ENCODE data around the gene SEMA4G. TPM values are rescaled to one million over a fixed set of nuclear protein-coding genes. Genes with fewer than 3 reads are reported as not detected.

The SEMA4G gene
- total RNA-seq, 1 experiment from 2014 or later: 4.7 TPM

DNA sequence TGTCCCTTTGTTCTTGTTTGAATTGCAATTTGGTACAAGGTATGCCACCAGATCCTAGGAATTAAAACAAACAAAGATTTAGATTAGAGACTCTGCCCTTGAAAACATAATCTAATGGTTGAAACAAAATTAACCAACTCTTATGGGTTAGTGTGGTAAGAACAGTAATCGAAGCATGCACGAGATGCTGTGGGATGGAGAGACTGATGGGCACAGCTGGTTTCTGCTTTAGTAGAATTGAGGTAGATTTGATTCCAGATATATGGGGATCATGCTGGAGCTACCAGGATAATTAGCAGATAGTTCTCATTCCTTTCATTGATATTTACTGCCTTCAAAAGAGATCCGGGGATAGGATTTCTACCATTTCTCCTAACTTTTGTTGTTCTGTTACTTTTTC is 20.4 kb upstream of the SEMA4G start:
- BruUV-seq (replicated peaks): no TSS peak
- POLR2A ChIA-PET: no interaction called here
- no peak overlapping the region for H3K4me3 ChIP-seq (ENCODE audit: low read depth in 2 of 2, low read length in 2 of 2)
- ATAC-seq: no peak
- H3K36me3 ChIP-seq (ENCODE audit: control insufficient read depth, insufficient read depth, low read length): peaks cover 55% of the 10 kb centered on the region
- CTCF ChIA-PET: no interaction called here
- no peak for DNase-seq (ENCODE audit: low read depth, low spot score)
- H3K4me1 ChIP-seq (ENCODE audit: control insufficient read depth, insufficient read depth, low read length): no peaks in the 10 kb centered on the region
- in situ Hi-C loops (cut with HindIII; ENCODE audit: low pct_unique_long_range_greater_than_20kb, low sequenced_read_pairs): no loop called here
- TF ChIP-seq CTCF (IDR thresholded peaks at IDR 0.05) (no peak), POLR2AphosphoS5 (IDR thresholded peaks at IDR 0.05; ENCODE audit: low read depth, low read length) (no peak)
- H3K9me3 ChIP-seq (ENCODE audit: control insufficient read depth, insufficient read depth, low read depth, low read length): no peaks in the 10 kb centered on the region
- no peak overlapping the region for H3K27ac ChIP-seq (ENCODE audit: low read length)
- intact Hi-C loops (cut with micrococcal nuclease; ENCODE audit: unreplicated experiment): no loop called here
- H3K27me3 ChIP-seq (ENCODE audit: control insufficient read depth, insufficient read depth, low read length): no peaks in the 10 kb centered on the region

- Histone ChIP-seq H3K36me3 (ENCODE audit: control insufficient read depth, insufficient read depth, low read length) (peaks cover 63% of the 10 kb centered on the region), H3K9me3 (ENCODE audit: control insufficient read depth, insufficient read depth, low read depth, low read length) (no peaks in the 10 kb centered on the region), H3K4me1 (ENCODE audit: control insufficient read depth, insufficient read depth, low read length) (no peaks in the 10 kb centered on the region), H3K27ac (ENCODE audit: low read length) (no peak overlapping the region), H3K27me3 (ENCODE audit: control insufficient read depth, insufficient read depth, low read length) (no peaks in the 10 kb centered on the region), H3K4me3 (ENCODE audit: low read depth in 2 of 2, low read length in 2 of 2) (no peak overlapping the region)
- DNase-seq (ENCODE audit: low read depth, low spot score): no peak
- BruUV-seq (replicated peaks): no TSS peak
- TF ChIP-seq CTCF (IDR thresholded peaks at IDR 0.05): no peak
- no peak for TF ChIP-seq SIN3A (IDR thresholded peaks at IDR 0.05; ENCODE audit: borderline replicate concordance, insufficient read depth, low read depth, low read length)
- TF ChIP-seq POLR2AphosphoS5 (IDR thresholded peaks at IDR 0.05; ENCODE audit: low read depth, low read length): no peak
- TF ChIP-seq TCF7L2 (IDR thresholded peaks at IDR 0.05; ENCODE audit: low read depth, low read length): no peak
- ChIA-PET POLR2A (no interaction called here), CTCF (no interaction called here)
- intact Hi-C loops (cut with micrococcal nuclease; ENCODE audit: unreplicated experiment): no loop called here
- in situ Hi-C loops (cut with HindIII; ENCODE audit: low pct_unique_long_range_greater_than_20kb, low sequenced_read_pairs): no loop called here
- no peak for ATAC-seq
These were observed 9.1 kb upstream of the SEMA4G start for GRCh38 chr10:100960251-100960650.

GRCh38 chr10:100962351-100963080 is 6.8 kb upstream of the SEMA4G start:
- Histone ChIP-seq H3K27ac (ENCODE audit: low read length) (no peak overlapping the region), H3K27me3 (ENCODE audit: control insufficient read depth, insufficient read depth, low read length) (no peaks in the 10 kb centered on the region), H3K36me3 (ENCODE audit: control insufficient read depth, insufficient read depth, low read length) (peaks cover 51% of the 10 kb centered on the region), H3K4me1 (ENCODE audit: control insufficient read depth, insufficient read depth, low read length) (no peaks in the 10 kb centered on the region), H3K4me3 (ENCODE audit: low read depth in 2 of 2, low read length in 2 of 2) (no peak overlapping the region), H3K9me3 (ENCODE audit: control insufficient read depth, insufficient read depth, low read depth, low read length) (no peaks in the 10 kb centered on the region)
- ATAC-seq: no peak
- TSS peak; percentile 49 for BruUV-seq (replicated peaks)
- TF ChIP-seq REST (IDR thresholded peaks at IDR 0.05; ENCODE audit: insufficient read depth in 1 of 2, low read depth in 2 of 2, low read length in 1 of 2) (no peak), SIN3A (IDR thresholded peaks at IDR 0.05; ENCODE audit: borderline replicate concordance, insufficient read depth, low read depth, low read length) (no peak), TCF7L2 (IDR thresholded peaks at IDR 0.05; ENCODE audit: low read depth, low read length) (no peak), CTCF (IDR thresholded peaks at IDR 0.05) (no peak), POLR2AphosphoS5 (IDR thresholded peaks at IDR 0.05; ENCODE audit: low read depth, low read length) (no peak)
- CTCF ChIA-PET: no interaction called here
- intact Hi-C loops (cut with micrococcal nuclease; ENCODE audit: unreplicated experiment): no loop called here
- POLR2A ChIA-PET: no interaction called here
- in situ Hi-C loops (cut with HindIII; ENCODE audit: low pct_unique_long_range_greater_than_20kb, low sequenced_read_pairs): no loop called here
- DNase-seq (ENCODE audit: low read depth, low spot score): no peak
